ENCODE data around the gene CEND1. TPM values are rescaled to one million over a fixed set of nuclear protein-coding genes. Genes with fewer than 3 reads are reported as not detected.
"Not testable (repeated sequence)": the region's sequence is repeated elsewhere in the genome, so short reads cannot be mapped to it uniquely, and the experiment has no call there.

Gene CEND1
- total RNA-seq, 1 experiment from 2014 or later, result 2.7 TPM

DNA sequence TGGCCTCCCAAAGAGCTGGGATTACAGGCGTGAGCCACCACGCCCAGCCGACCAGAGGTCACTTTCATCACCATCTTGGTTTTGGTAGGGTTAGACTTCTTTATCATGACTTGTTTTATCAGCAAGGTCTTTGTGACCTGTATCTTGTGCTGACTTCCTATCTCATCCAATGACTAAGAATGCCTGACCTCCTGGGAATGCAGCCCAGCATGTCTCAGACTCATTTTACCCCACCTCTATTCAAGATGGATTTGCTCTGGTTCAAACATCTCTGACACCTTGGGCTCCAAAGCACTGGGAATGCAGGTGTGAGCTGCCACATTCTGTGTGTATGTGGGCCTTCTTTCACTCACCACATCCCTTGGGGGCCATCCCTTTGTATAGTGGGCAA lies 47.7 kb downstream of the CEND1 start:
- Mint-ChIP-seq H3K4me3 (no peak overlapping the region), H3K4me1 (peaks cover 32% of the 10 kb centered on the region), H3K27me3 (ENCODE audit: low read depth) (0 out of 2 replicates have a peak, but pooled peaks cover 3% of the 10 kb centered on the region), H3K36me3 (no peaks in the 10 kb centered on the region; the same call in 1 of the 2 replicates), H3K27ac (no peak overlapping the region), H3K9me3 (no peaks in the 10 kb centered on the region)
- ChIA-PET CTCF (interaction anchor here (1.1 to 3.8 kb wide), 2 partner anchors 15 to 19 kb away, joined by 4 to 37 read pairs; no protein-coding TSS in a partner anchor), POLR2A (no interaction called here)
- no peak for DNase-seq (ENCODE audit: low spot score)
- TF ChIP-seq CDX4 (CRISPR knock-in tag; IDR thresholded peaks at IDR 0.05; ENCODE audit: borderline replicate concordance) (no peak), PRDM15 (CRISPR knock-in tag; IDR thresholded peaks at IDR 0.05) (no peak), GABPB1 (CRISPR knock-in tag; IDR thresholded peaks at IDR 0.05) (no peak), NR2C2 (CRISPR knock-in tag; IDR thresholded peaks at IDR 0.05) (no peak), ZNF121 (CRISPR knock-in tag; IDR thresholded peaks at IDR 0.05) (no peak), KAT7 (CRISPR knock-in tag; IDR thresholded peaks at IDR 0.05; ENCODE audit: borderline replicate concordance) (no peak), STAT6 (CRISPR knock-in tag; conservative IDR thresholded peaks at IDR 0.05; ENCODE audit: low read depth) (no peak), SMAD4 (CRISPR knock-in tag; IDR thresholded peaks at IDR 0.05) (no peak)
- TF ChIP-seq, protein P1, sequence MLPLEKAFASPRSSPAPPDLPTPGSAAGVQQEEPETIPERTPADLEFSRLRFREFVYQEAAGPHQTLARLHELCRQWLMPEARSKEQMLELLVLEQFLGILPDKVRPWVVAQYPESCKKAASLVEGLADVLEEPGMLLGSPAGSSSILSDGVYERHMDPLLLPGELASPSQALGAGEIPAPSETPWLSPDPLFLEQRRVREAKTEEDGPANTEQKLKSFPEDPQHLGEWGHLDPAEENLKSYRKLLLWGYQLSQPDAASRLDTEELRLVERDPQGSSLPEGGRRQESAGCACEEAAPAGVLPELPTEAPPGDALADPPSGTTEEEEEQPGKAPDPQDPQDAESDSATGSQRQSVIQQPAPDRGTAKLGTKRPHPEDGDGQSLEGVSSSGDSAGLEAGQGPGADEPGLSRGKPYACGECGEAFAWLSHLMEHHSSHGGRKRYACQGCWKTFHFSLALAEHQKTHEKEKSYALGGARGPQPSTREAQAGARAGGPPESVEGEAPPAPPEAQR (CRISPR knock-in tag; IDR thresholded peaks at IDR 0.05), result no peak
- no peak for ATAC-seq

DNA sequence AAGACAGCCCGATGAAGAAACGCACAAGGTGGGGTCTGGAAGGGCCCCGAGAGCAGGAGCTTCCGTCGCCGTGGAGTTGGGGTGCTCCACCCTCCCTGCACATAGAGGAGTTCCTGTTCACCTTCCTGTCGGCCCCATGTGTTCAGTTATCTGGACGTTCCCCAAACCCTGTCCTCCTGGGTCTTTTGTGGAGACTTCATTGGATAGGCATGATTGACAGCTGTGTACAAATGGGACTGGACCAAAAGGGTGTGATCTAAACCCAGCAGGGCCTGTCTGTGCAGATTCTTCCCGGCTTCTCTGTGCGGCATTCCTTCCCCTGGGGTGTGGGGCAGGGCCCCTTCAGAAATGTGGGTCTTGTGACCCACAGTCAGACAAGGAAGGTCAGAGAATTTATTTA lies 52.0 kb downstream of the CEND1 start:
- not testable (repeated sequence) for H3K4me3 Mint-ChIP-seq; H3K27ac Mint-ChIP-seq; H3K36me3 Mint-ChIP-seq; H3K27me3 Mint-ChIP-seq (ENCODE audit: low read depth); DNase-seq (ENCODE audit: low spot score); ATAC-seq; H3K9me3 Mint-ChIP-seq
- CTCF ChIA-PET, result interaction anchor here (1.6 to 2.2 kb wide), 3 partner anchors 9 to 12 kb away, joined by 4 to 8 read pairs (median 5); partner anchors contain the start of gene TALDO1
- POLR2A ChIA-PET, result interaction anchor here (0.5 kb wide), 1 partner anchor 82 kb away, joined by 3 read pairs; no protein-coding TSS in a partner anchor
- 0 out of 2 replicates have a peak, but pooled peaks cover 10% of the 10 kb centered on the region for H3K4me1 Mint-ChIP-seq

GRCh38 chr11:737366-737765 lies 52.5 kb downstream of the CEND1 start:
- POLR2A ChIA-PET, result interaction anchor here (0.5 kb wide), 1 partner anchor 81 kb away, joined by 3 read pairs; no protein-coding TSS in a partner anchor
- H3K27ac Mint-ChIP-seq, result no peak overlapping the region; the same call in 1 of the 2 replicates
- ATAC-seq, result no peak
- no peak for TF ChIP-seq CDX4 (CRISPR knock-in tag; IDR thresholded peaks at IDR 0.05; ENCODE audit: borderline replicate concordance)
- no peak for TF ChIP-seq GTF2I (CRISPR knock-in tag; conservative IDR thresholded peaks at IDR 0.05)
- no peak for TF ChIP-seq ZNF423 (CRISPR knock-in tag; IDR thresholded peaks at IDR 0.05)
- TF ChIP-seq, protein P2, sequence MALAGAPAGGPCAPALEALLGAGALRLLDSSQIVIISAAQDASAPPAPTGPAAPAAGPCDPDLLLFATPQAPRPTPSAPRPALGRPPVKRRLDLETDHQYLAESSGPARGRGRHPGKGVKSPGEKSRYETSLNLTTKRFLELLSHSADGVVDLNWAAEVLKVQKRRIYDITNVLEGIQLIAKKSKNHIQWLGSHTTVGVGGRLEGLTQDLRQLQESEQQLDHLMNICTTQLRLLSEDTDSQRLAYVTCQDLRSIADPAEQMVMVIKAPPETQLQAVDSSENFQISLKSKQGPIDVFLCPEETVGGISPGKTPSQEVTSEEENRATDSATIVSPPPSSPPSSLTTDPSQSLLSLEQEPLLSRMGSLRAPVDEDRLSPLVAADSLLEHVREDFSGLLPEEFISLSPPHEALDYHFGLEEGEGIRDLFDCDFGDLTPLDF (CRISPR knock-in tag; IDR thresholded peaks at IDR 0.05), result no peak
- TF ChIP-seq MLX (CRISPR knock-in tag; IDR thresholded peaks at IDR 0.05), result no peak
- TF ChIP-seq SOX15 (CRISPR knock-in tag; IDR thresholded peaks at IDR 0.05), result no peak
- no peak for TF ChIP-seq E2F5 (CRISPR knock-in tag; IDR thresholded peaks at IDR 0.05)
- no peak for TF ChIP-seq ZNF138 (CRISPR knock-in tag; conservative IDR thresholded peaks at IDR 0.05)

More at GRCh38 chr11:737366-737765, 52.5 kb downstream of the CEND1 start:
- Mint-ChIP-seq H3K4me1 (0 out of 2 replicates have a peak, but pooled peaks cover 10% of the 10 kb centered on the region), H3K27me3 (ENCODE audit: low read depth) (0 out of 2 replicates have a peak, but pooled peaks cover 4% of the 10 kb centered on the region), H3K9me3 (peaks cover 4% of the 10 kb centered on the region; the same call in 1 of the 2 replicates), H3K4me3 (no peak overlapping the region), H3K36me3 (peaks cover 7% of the 10 kb centered on the region)
- DNase-seq (ENCODE audit: low spot score), result no peak
- CTCF ChIA-PET, result interaction anchor here (1.9 to 2.2 kb wide), 2 partner anchors 9 to 11 kb away, joined by 5 to 8 read pairs; no protein-coding TSS in a partner anchor

Measured in WTC11 (cell line).